ENCODE results near the gene EIF4G3.

- TF ChIP-seq POLR2AphosphoS5 (IDR thresholded peaks at IDR 0.05; ENCODE audit: insufficient read depth in 1 of 2, low read depth in 1 of 2) = no peak
- TF ChIP-seq, protein P1, sequence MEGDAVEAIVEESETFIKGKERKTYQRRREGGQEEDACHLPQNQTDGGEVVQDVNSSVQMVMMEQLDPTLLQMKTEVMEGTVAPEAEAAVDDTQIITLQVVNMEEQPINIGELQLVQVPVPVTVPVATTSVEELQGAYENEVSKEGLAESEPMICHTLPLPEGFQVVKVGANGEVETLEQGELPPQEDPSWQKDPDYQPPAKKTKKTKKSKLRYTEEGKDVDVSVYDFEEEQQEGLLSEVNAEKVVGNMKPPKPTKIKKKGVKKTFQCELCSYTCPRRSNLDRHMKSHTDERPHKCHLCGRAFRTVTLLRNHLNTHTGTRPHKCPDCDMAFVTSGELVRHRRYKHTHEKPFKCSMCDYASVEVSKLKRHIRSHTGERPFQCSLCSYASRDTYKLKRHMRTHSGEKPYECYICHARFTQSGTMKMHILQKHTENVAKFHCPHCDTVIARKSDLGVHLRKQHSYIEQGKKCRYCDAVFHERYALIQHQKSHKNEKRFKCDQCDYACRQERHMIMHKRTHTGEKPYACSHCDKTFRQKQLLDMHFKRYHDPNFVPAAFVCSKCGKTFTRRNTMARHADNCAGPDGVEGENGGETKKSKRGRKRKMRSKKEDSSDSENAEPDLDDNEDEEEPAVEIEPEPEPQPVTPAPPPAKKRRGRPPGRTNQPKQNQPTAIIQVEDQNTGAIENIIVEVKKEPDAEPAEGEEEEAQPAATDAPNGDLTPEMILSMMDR (IDR thresholded peaks at IDR 0.05) = no peak
These were observed 362.2 kb downstream of the EIF4G3 start for GRCh38 chr1:20814534-20814871.
